ENCODE results near the gene TSFM.

GRCh38 chr12:57755454-57756372 is 26.9 kb upstream of the TSFM start:
- TF ChIP-seq RNF219 (CRISPR knock-in tag; IDR thresholded peaks at IDR 0.05) (no peak), ZNF274 (IDR thresholded peaks at IDR 0.05; ENCODE audit: borderline replicate concordance, low read depth, low read length) (no peak), KAT8 (IDR thresholded peaks at IDR 0.05; ENCODE audit: low read depth) (no peak), MXI1 (IDR thresholded peaks at IDR 0.05; ENCODE audit: low read depth, low read length) (no peak), ZNF217 (CRISPR knock-in tag; IDR thresholded peaks at IDR 0.05) (no peak), POLR2AphosphoS5 (IDR thresholded peaks at IDR 0.05; ENCODE audit: control insufficient read depth, insufficient read depth, low read depth, low read length) (no peak), SP2 (IDR thresholded peaks at IDR 0.05; ENCODE audit: extremely low read depth, low read depth, low read length, poor library complexity, severe bottlenecking) (no peak), ETV1 (tag; conservative IDR thresholded peaks at IDR 0.05; ENCODE audit: low read depth) (no peak), ETV5 (CRISPR knock-in tag; IDR thresholded peaks at IDR 0.05; ENCODE audit: low read depth) (no peak), EP300 (IDR thresholded peaks at IDR 0.05; ENCODE audit: low read length) (no peak), KDM1A (IDR thresholded peaks at IDR 0.05) (no peak), EZH2 (IDR thresholded peaks at IDR 0.05; ENCODE audit: borderline replicate concordance, low read depth, low read length) (no peak)
- TF ChIP-seq, protein P1, sequence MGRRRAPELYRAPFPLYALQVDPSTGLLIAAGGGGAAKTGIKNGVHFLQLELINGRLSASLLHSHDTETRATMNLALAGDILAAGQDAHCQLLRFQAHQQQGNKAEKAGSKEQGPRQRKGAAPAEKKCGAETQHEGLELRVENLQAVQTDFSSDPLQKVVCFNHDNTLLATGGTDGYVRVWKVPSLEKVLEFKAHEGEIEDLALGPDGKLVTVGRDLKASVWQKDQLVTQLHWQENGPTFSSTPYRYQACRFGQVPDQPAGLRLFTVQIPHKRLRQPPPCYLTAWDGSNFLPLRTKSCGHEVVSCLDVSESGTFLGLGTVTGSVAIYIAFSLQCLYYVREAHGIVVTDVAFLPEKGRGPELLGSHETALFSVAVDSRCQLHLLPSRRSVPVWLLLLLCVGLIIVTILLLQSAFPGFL (CRISPR knock-in tag; IDR thresholded peaks at IDR 0.05): no peak

Measured in K562 (cell line).